NCI-H1694 (cell line): ENCODE measurements around the gene HMGCS1.
"Not testable (repeated sequence)": the region's sequence is repeated elsewhere in the genome, so short reads cannot be mapped to it uniquely, and the experiment has no call there.

Source experiments
- DNase-seq: peaks from one replicate; lab custom pipeline; 2025; lab: John Stamatoyannopoulos, UW

The HMGCS1 gene

GRCh38 chr5:43313035-43313853, at the start of gene HMGCS1:
TSS of gene HMGCS1 (minus strand) at chr5:43313412. CDS start at chr5:43298965, 14,447 bp downstream.
- DNase-seq: peak; percentile 100

DNA sequence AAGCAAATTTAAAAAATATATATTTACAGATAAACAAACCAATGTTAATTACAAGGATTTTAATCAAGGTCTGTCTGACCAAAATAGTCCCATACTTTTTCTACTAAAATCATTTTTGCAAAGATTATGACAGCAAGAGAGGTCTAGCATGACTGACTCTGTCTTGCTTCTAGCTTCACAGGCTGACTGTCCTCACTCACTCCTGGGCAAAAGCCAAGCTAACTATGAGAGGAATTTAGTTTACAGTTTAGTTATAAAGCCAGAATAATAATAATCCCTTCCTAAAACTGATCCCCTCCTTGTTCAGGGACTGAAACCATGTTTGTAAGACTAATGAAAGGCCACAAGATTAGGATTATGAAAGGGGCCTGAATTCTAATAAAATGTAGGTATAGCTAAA, 45.5 kb upstream of the HMGCS1 start:
- no peak for DNase-seq

GRCh38 chr5:43358301-43358700, 45.1 kb upstream of the HMGCS1 start:
- no peak for DNase-seq

DNA sequence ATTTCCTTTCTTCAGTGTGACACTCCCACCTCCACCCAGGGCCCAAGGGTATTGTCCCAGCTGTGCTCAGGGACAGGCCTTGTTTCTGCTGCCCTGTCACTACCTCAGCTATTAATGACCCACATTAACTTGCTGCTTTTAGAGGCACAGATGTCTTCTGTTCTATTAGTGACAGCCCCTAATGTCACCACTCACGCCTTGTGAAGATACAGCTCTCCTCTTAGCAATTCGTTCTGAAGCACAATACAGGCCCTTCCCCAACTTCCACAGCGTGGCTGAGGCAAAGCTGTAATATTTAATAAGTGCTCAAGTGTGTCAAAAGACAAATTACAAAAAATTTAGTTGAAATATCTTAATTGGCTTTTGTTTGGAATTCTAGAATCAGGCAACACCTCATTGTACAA, 44.7 kb upstream of the HMGCS1 start:
- no peak for DNase-seq

GRCh38 chr5:43357067-43357466, 43.9 kb upstream of the HMGCS1 start:
- no peak for DNase-seq

DNA sequence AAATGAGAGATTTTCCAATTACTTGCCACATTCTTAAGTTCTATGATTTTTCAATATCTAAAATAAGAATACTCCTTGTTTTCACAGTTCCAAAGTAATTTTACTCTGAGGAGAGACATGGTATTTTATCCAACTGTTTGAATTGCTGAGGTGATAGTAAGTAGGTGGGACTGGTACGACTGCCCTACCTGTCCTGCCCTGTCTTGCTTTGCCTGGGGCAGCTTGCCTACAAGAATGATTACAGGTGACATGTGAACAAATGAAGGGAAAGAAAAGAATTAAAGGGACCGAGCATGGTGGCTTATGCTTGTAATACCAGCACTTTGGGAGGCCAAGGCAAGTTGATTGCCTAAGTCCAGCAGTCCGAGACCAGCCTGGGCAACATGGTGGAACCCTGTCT, 41.6 kb upstream of the HMGCS1 start:
- no peak for DNase-seq

- no peak for DNase-seq
Measured at GRCh38 chr5:43353668-43354067, 40.5 kb upstream of the HMGCS1 start.

DNA sequence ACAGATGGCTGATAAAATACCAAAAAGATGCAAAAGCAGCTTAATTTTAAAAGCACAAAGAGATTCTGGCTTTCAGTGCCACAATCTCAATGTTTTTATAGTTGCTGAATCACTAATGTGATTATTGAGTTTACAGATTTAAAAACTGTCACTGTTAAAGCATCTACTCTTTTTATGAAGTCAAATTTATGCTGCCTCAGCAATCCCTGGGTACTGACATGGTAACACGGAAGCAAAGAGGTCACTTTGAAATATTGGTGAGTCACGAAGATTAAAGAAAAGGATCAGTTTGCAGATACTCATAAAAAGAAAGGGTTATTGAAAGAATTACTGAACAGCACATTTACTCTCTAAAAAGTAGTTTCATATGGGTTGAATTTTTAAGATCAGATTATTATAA, 39.7 kb upstream of the HMGCS1 start:
- no peak for DNase-seq

- no peak for DNase-seq
Measured at GRCh38 chr5:43352131-43352530, 38.9 kb upstream of the HMGCS1 start.

- DNase-seq: no peak
Measured at GRCh38 chr5:43348861-43349363, 35.7 kb upstream of the HMGCS1 start.

DNA sequence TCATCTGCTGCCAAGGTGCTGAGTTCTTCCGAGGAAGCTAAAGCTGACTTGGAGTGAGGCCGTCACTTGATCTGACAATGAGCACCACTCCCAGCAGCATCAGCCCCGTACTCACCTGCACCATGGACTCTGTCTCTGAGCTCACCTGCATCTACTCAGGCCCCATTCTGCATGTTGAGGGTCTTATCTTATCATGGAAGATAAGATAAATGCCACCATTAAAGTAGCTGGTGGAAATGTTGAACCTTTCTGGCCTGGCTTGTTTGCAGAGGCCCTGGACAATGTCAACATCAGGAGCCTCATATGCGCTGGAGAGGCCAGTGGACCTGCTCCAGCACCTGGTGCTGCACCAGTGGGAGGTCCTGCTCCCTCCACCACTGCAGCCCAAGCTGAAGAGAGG, 35.0 kb upstream of the HMGCS1 start:
- no peak for DNase-seq

DNA sequence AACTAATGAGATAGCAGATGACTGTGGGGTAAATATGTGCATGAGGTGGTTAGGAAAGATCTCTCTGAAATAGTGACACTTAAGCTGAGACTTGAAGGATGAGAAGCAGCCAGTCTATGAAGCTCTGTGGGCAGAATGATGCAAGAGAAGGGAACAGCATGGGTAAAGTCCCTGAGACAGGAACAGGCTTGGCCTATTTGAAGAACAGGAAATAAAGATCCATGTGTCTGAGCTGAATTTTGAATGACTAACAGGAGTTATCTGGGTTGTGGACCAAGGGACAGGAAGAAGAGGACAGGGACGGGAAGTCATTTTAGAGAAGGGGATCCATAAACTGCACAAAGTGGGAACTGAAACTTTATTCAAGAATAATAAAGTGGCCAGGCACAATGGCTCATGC, 25.6 kb upstream of the HMGCS1 start:
- no peak for DNase-seq

GRCh38 chr5:43336159-43336558, 22.9 kb upstream of the HMGCS1 start:
- no peak for DNase-seq

DNA sequence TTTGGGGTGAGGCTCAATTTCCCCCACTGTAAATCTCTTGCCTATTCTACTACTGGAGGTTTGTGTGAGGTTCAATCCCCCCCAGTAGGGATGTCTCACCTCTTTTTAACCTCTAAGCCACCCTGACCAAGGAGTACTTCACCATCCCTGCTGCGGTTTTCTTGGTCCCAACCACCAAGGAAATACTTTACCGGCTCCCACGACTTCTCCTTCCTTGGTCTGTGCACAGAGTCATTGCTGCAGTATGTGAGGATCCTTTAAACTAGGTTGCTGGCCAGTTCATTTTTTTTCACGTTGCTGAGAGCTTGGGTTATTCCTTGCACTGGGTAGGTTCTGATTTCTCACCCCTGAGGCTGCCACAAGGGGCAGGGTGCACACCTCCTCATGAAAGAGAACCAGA, 22.5 kb upstream of the HMGCS1 start:
- DNase-seq: no peak

DNA sequence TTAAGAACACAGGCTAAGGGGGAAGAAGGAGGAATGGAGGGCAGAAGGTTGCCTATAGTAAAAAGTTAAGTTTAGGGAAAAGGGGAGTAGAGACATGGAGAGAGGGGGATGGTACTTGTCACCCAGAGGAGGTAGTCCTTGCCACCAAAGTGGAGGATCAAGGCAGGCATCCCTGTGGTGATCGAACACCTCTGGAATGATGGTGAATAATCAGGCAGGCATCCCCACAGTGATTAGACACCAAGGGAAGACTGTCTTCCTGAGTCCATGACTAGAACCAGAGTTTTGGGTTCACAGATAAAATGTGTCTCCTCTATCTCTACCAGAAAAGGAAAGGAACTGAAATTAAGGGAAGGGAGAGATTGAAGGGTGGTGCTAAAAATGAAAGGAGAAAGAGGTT, 19.2 kb upstream of the HMGCS1 start:
- DNase-seq: no peak

GRCh38 chr5:43325624-43326023, 12.4 kb upstream of the HMGCS1 start:
- DNase-seq: not testable (repeated sequence)

GRCh38 chr5:43323488-43323887, 10.3 kb upstream of the HMGCS1 start:
- DNase-seq: not testable (repeated sequence)

GRCh38 chr5:43320846-43321245, 7.6 kb upstream of the HMGCS1 start:
- no peak for DNase-seq

- DNase-seq: no peak
Measured at GRCh38 chr5:43316421-43316820, 3.2 kb upstream of the HMGCS1 start.

- DNase-seq: no peak
Measured at GRCh38 chr5:43315682-43316081, 2.5 kb upstream of the HMGCS1 start.

DNA sequence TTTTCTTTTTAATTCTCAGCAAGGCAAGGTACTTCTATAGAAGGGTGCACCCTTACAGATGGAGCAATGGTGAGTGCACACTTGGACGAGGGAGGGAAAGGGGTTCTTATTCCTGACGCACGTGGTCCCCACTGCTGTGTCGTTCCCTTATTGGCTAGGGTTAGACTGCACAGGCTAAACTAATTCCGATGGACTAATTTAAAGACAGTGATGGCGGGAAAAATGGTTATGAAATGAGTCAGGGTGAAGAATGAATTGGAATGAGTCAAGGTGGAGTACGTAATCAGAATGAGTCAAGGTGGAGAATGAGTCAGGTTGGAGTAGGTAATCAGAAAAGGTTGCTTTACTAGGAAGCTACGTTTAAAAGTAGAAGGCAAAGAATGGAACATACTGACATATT, 2.1 kb upstream of the HMGCS1 start:
- no peak for DNase-seq

- DNase-seq: no peak
Measured at GRCh38 chr5:43314724-43315123, 1.5 kb upstream of the HMGCS1 start.

DNA sequence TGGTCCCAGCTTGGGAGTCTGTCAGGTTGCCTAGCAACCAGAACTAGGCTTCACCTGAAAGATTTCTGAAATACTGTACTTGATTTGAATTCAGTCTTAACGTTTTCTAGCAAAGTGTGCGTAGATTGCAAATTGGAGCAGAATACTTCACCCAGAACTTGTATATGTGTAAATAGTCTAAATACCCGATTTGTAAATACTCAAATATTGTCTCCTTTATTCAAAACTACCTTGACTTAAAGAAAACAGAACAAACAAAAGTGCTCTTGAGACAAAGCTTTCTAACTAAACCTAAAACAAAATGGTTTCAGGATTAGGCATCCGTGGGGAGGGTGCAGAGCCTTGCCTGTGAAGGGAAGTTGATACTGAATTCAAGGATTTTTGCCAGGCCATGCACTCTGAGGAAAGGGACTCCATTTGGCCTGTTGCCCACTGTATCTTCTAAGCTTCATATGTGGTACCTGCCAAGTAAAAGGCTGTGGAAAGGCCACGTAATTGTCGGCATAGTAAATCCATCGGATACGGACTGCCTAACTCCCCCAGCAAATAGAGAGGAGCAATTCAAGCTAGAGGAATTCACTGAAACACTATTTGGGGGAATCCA, 744 bp upstream of the HMGCS1 start:
- no peak for DNase-seq

GRCh38 chr5:43312699-43313034, 545 bp downstream of the HMGCS1 start:
- no peak for DNase-seq
